ENCODE results near the gene NOXA1. TPM values are rescaled to one million over a fixed set of nuclear protein-coding genes. Genes with fewer than 3 reads are reported as not detected.

Gene NOXA1
- total and polyA plus RNA-seq, 4 donors = 1.3 to 3.6 (median 2.4) TPM

DNA sequence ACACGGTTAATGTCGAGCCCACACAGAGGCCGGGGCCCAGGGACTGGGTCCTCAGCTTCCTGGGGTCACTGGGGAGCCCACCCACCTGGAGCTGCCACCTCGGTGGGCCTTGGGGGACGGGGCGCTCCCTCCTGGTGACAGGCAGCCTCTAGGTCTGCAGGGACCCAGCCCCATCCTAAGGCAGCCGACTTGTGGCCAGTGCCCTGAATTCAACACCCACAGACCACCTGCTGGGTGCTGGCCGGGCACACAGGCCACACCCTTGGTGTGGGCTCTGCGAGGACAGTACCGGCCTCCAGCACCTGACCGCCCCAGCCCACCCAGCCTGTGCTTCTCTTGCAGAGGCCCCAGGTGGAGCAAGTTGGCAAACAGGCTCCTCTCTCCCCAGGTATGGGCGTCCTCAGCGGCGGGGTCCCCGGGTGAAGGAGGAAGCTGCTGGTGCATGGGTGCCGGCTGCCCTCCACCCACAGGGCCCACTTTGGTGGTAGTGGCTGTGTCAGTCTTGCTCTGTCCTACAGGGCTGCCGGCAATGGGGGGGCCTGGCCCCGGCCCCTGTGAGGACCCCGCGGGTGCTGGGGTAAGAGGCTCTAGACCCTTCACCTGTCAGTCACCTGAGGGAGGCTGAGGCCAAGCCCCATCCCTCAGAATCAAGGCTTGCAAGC is 9.6 kb downstream of the NOXA1 start:
- Histone ChIP-seq H3K9ac (ENCODE audit: low read depth in 1 of 2, low read length in 2 of 2) (no peak overlapping the region), H3K4me1 (ENCODE audit: control insufficient read depth in 4 of 4, insufficient read depth in 4 of 4, low read length in 3 of 4) (peaks cover 0 to 4% (median 0%) of the 10 kb centered on the region in 4 donors), H3K9me3 (ENCODE audit: control insufficient read depth in 4 of 4, low read length in 3 of 4) (no peaks in the 10 kb centered on the region), H3K27me3 (ENCODE audit: control insufficient read depth in 4 of 4, insufficient read depth in 4 of 4, low read length in 3 of 4) (no peaks in the 10 kb centered on the region), H3K27ac (ENCODE audit: low read depth in 1 of 2, low read length in 2 of 2) (no peak overlapping the region), H3K4me3 (ENCODE audit: low read depth in 1 of 3, low read length in 3 of 3) (no peak overlapping the region), H3K36me3 (ENCODE audit: control insufficient read depth in 4 of 4, insufficient read depth in 3 of 4, low read depth in 1 of 4, low read length in 3 of 4) (no peaks in the 10 kb centered on the region)
- TF ChIP-seq RAD21 (IDR thresholded peaks at IDR 0.05) = no peak
- TF ChIP-seq NR2F2 (IDR thresholded peaks at IDR 0.05) = no peak
- TF ChIP-seq, protein P1, sequence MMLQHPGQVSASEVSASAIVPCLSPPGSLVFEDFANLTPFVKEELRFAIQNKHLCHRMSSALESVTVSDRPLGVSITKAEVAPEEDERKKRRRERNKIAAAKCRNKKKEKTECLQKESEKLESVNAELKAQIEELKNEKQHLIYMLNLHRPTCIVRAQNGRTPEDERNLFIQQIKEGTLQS (IDR thresholded peaks at IDR 0.05) = no peak
- no peak for TF ChIP-seq HNF4G (IDR thresholded peaks at IDR 0.05)
- no peak for TF ChIP-seq RXRA (IDR thresholded peaks at IDR 0.05)
- no peak for TF ChIP-seq GABPA (IDR thresholded peaks at IDR 0.05 in 1 of 2, conservative IDR thresholded peaks at IDR 0.05 in 1 of 2)
- TF ChIP-seq, protein P2, sequence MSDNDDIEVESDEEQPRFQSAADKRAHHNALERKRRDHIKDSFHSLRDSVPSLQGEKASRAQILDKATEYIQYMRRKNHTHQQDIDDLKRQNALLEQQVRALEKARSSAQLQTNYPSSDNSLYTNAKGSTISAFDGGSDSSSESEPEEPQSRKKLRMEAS (IDR thresholded peaks at IDR 0.05) = no peak
- TF ChIP-seq SP1 (IDR thresholded peaks at IDR 0.05) = no peak
- TF ChIP-seq, protein P3, sequence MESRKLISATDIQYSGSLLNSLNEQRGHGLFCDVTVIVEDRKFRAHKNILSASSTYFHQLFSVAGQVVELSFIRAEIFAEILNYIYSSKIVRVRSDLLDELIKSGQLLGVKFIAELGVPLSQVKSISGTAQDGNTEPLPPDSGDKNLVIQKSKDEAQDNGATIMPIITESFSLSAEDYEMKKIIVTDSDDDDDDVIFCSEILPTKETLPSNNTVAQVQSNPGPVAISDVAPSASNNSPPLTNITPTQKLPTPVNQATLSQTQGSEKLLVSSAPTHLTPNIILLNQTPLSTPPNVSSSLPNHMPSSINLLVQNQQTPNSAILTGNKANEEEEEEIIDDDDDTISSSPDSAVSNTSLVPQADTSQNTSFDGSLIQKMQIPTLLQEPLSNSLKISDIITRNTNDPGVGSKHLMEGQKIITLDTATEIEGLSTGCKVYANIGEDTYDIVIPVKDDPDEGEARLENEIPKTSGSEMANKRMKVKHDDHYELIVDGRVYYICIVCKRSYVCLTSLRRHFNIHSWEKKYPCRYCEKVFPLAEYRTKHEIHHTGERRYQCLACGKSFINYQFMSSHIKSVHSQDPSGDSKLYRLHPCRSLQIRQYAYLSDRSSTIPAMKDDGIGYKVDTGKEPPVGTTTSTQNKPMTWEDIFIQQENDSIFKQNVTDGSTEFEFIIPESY (IDR thresholded peaks at IDR 0.05) = no peak
- no peak for TF ChIP-seq YY1 (IDR thresholded peaks at IDR 0.05)
- no peak for TF ChIP-seq FOXA1 (IDR thresholded peaks at IDR 0.05)
- TF ChIP-seq TAF1 (conservative IDR thresholded peaks at IDR 0.05) = no peak
- no peak for TF ChIP-seq EGR1 (IDR thresholded peaks at IDR 0.05; ENCODE audit: low read depth in 2 of 2)
- no peak for TF ChIP-seq JUND (IDR thresholded peaks at IDR 0.05)
- no peak for TF ChIP-seq FOXA2 (IDR thresholded peaks at IDR 0.05)
- no peak for DNase-seq (ENCODE audit: low spot score)
- WGBS = 94% methylated on average over 20 of the region's 20 CpGs

DNA sequence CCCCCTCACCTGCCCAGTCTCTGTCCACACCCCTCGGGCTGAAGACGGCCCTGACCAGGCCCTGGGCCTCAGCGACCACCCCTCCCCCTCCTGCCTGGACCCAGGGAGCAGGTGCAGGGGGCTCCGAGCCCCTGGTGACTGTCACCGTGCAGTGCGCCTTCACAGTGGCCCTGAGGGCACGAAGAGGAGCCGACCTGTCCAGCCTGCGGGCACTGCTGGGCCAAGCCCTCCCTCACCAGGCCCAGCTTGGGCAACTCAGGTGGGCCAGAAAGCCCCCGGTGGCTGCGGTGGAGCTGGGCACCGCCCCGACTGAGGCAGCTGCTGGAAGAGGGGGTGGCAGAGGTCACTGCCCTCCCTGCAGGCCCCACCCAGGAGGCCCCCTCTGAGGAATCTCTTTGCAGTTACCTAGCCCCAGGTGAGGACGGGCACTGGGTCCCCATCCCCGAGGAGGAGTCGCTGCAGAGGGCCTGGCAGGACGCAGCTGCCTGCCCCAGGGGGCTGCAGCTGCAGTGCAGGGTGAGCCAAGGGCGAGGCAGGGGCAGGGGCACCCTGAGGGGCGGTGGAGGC is 10.2 kb downstream of the NOXA1 start:
- H3K9me3 ChIP-seq (ENCODE audit: control insufficient read depth in 4 of 4, low read length in 3 of 4) = no peaks in the 10 kb centered on the region
- no peak for DNase-seq (ENCODE audit: low spot score)
- H3K9ac ChIP-seq (ENCODE audit: low read depth in 1 of 2, low read length in 2 of 2) = no peak overlapping the region
- 90% methylated on average over 19 of the region's 19 CpGs for WGBS
- H3K36me3 ChIP-seq (ENCODE audit: control insufficient read depth in 4 of 4, insufficient read depth in 3 of 4, low read depth in 1 of 4, low read length in 3 of 4) = no peaks in the 10 kb centered on the region
- no peak overlapping the region for H3K4me3 ChIP-seq (ENCODE audit: low read depth in 1 of 3, low read length in 3 of 3)
- no peaks in the 10 kb centered on the region for H3K27me3 ChIP-seq (ENCODE audit: control insufficient read depth in 4 of 4, insufficient read depth in 4 of 4, low read length in 3 of 4)
- peaks cover 0 to 4% (median 0%) of the 10 kb centered on the region in 4 donors for H3K4me1 ChIP-seq (ENCODE audit: control insufficient read depth in 4 of 4, insufficient read depth in 4 of 4, low read length in 3 of 4)
- H3K27ac ChIP-seq (ENCODE audit: low read depth in 1 of 2, low read length in 2 of 2) = no peak overlapping the region
- TF ChIP-seq RXRA (IDR thresholded peaks at IDR 0.05) = no peak
- no peak for TF ChIP-seq HNF4G (IDR thresholded peaks at IDR 0.05)
- no peak for TF ChIP-seq FOXA2 (IDR thresholded peaks at IDR 0.05)
- TF ChIP-seq RAD21 (IDR thresholded peaks at IDR 0.05) = no peak
- TF ChIP-seq, protein P4, sequence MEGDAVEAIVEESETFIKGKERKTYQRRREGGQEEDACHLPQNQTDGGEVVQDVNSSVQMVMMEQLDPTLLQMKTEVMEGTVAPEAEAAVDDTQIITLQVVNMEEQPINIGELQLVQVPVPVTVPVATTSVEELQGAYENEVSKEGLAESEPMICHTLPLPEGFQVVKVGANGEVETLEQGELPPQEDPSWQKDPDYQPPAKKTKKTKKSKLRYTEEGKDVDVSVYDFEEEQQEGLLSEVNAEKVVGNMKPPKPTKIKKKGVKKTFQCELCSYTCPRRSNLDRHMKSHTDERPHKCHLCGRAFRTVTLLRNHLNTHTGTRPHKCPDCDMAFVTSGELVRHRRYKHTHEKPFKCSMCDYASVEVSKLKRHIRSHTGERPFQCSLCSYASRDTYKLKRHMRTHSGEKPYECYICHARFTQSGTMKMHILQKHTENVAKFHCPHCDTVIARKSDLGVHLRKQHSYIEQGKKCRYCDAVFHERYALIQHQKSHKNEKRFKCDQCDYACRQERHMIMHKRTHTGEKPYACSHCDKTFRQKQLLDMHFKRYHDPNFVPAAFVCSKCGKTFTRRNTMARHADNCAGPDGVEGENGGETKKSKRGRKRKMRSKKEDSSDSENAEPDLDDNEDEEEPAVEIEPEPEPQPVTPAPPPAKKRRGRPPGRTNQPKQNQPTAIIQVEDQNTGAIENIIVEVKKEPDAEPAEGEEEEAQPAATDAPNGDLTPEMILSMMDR (IDR thresholded peaks at IDR 0.05; ENCODE audit: low read depth, low read length, missing input control) = no peak
- no peak for TF ChIP-seq HNF4A (conservative IDR thresholded peaks at IDR 0.05)
- TF ChIP-seq, protein P2 (IDR thresholded peaks at IDR 0.05) = no peak
- TF ChIP-seq GABPA (IDR thresholded peaks at IDR 0.05 in 1 of 2, conservative IDR thresholded peaks at IDR 0.05 in 1 of 2) = no peak
- TF ChIP-seq SP1 (IDR thresholded peaks at IDR 0.05) = no peak
- no peak for TF ChIP-seq YY1 (IDR thresholded peaks at IDR 0.05)
- TF ChIP-seq TAF1 (conservative IDR thresholded peaks at IDR 0.05) = no peak
- TF ChIP-seq FOXA1 (IDR thresholded peaks at IDR 0.05) = no peak
- TF ChIP-seq NR2F2 (IDR thresholded peaks at IDR 0.05) = no peak
- TF ChIP-seq EGR1 (IDR thresholded peaks at IDR 0.05; ENCODE audit: low read depth in 2 of 2) = no peak

Data from liver (tissue), 9 donors.